Activated CD4-positive, alpha-beta T cell treated with anti-CD3 and anti-CD28 coated beads, Interleukin-2, amount 50 U/mL, for 4 hours (primary cell): ENCODE data around the gene AKAP8L.
A peak's percentile ranks its signal among the peaks of the same experiment; 100 is the strongest.

Source experiments
- DNase-seq, 2 experiments: peaks; one replicate each; pipeline ENCODE4 v3.0.0-alpha.2; 2020

The AKAP8L gene

DNA sequence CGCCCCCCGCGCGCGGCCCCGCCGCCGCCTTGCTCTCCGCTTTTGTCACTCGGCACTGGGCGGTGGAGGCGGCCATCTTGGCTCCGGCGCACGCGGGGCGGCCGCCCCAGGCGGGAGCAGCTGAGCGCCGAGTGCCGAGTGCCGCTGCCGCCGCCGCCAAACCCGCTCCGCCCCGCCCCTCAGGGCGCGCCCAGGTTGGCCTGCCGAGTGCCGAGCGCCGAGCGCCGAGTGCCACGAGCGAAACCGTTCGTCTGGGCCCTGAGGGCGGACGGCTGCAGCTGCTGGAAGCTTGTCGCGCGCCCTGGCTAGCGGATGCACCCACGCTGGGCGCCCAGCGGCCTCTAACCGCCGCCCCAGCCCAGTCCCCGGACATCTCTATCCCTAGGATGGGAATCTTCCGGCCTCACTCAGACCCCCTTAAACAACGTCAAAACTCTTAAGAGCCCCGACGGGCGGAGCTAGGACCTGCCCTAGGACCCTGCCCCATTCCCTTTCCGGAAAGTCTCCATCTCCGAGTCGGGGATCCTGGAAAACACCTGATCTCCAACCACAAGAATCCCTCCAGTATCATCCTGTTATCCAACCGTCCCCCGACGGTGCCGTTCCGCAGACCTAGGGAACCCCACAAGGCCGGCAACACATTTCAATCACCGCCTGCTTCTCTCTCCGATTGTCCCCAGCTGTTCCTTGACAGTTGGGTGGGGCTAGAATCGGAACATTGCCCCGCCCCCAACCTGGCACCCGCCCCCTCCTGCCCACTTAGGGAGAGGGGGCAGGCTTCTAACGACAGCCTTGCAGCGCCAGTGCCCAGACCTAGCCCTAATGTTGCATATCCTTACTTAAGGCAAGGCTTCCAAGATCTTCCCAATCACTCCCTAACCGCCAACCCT lies 14.1 kb upstream of the AKAP8L start:
- DNase-seq, result peak; percentile 90 to 91

DNA sequence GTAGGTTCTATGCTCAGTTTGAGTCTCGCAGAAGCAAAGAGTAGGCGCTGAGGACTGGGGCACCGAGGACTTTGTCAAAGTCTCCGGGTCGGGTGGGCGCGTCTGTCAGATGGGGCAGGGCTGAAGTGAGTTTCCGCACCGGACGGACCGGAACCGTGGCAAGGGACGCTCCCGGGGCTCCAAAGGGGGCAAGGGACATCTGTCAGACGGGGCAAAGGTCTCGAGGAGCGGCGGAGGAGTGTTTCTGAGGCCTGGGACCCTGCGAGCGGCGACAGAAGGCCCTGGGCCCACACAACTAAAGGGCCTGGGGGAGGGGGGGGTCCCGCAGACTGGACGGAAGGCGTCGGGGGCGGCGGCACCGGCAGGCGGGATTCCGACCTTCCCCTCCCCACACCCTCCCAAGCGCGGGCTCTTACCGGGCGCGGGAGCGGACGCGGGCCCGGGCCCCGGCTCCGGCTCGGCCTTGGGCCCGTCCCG lies 13.3 kb upstream of the AKAP8L start:
- no peak for DNase-seq

DNA sequence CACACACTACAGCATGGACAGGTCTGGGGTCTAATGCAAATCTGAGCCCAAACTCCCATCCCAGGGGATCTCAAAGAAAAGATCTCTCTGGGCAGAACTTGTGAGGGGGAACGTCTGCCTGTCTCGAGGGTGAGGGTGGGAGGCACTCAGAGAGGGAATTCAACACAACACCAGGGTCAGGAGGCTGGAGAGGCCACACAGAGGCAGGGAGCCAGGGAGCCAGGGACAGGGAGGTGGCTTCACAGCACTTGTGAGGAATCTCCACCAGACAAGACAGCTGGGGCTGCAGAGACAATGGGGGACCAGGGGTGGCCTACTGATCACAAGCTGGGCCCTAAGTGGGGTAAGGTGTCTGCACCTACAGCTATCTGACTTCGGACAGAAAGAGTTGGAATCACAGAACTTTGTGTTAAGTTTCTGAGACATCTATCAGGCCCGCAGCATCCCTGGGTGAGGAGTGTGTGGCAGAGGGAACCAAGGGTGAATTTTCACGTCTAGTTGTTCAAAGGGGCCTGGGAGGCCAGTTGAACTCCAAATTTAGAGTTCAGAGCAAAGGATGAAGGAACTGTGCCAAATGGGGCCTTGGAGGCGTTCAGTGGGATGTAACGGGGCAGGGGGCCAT lies 12.7 kb upstream of the AKAP8L start:
- no peak for DNase-seq

DNA sequence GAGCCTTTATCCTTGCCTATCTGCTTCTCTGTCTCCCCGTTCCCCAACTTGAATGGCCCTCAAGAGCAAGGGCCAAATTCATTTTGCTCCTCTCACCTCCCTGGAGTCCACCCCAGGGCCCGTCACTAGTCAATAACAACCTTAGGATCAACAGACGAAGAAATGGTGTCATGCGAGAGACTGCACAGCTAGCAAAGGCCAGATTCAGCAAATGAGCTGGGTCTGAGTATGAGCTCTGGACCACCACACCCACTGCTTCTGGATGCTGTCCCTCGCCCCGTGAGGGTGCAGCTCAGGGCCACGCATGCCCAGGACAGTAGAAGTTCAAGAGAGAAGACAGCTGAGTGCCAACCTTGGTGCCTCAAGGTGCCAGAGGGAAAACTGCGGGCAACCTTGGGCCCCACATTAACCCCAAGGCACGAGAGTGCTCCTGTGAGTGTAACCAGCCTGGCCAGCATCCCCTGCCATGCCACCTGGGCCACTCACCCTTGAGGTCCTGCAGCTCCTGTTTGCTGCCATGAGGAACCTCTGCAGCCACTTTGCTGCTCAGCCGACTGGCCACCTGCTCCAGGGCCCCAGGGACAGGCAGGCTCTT lies 11.8 kb upstream of the AKAP8L start:
- no peak for DNase-seq

DNA sequence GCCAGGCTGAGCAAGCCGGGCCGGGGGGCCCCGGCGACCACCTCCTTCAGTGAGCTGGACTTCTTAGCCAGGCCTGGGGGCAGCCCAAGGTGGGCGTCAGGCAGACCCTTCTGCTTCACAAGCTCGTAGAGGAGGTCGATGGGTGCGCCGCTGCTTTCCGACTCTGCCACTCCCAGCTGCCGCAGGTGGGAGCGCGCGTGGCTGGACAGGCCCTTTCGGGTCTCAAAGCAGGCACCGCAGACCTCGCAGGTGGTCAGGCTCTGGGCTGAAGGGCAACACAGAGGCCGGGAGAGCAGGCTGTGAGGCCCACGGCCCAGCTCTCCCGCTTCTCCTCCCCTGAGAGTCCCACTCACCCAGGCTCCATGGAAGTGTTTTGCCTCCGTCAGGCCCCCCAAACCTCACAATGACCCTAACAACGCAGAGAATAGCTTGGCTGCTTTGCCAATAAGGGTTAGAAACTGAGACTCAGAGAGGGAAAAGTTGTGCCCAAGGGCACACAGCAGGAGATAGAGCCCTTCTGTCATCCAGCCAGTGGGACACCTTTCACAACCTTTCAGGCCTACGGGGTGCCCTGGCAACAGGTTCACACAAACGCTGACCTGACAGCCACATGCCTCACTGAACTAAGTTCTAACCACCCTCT lies 11.2 kb upstream of the AKAP8L start:
- no peak for DNase-seq

DNA sequence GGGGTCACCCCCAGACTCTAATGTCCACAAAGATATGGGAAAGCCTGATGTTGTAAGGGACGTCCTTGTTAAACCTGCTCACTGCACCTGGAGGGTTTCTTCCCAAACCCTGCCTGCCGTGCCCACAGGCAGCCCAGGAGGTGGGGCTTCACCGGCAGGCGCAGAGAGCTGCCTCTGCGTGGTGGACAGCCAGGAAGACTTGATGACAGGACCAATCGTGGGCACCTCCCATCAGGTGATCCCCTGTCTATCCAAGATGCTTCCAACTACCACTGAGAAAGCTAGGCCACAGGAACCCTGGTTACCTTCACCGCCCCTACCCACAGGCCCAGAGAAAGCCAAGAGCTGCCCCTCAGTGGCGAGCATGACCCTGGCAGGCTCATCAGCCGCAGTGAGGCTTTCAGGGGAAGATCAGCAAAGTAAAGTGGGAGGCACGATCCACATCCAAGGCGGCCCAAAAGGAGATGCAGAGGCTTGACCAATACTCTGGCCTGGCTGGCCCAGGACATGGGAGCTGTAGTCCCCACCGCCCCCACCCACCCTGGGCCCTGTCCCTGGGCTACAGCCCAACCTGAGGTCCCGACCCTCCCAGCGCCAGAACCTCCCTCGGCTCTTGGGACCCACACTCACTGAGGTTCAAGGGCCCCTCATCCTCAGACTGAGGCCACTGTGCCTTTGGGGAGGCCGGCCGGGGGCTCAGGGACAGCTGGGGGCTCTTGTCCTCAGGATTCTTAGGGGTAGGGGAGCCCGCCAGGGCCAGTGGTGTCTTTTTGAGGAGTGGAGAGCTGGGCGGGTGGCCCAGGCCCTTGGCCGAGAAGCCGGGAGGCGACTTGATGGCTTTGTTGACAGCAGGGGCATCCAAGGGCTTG lies 10.4 kb upstream of the AKAP8L start:
- DNase-seq, result no peak

DNA sequence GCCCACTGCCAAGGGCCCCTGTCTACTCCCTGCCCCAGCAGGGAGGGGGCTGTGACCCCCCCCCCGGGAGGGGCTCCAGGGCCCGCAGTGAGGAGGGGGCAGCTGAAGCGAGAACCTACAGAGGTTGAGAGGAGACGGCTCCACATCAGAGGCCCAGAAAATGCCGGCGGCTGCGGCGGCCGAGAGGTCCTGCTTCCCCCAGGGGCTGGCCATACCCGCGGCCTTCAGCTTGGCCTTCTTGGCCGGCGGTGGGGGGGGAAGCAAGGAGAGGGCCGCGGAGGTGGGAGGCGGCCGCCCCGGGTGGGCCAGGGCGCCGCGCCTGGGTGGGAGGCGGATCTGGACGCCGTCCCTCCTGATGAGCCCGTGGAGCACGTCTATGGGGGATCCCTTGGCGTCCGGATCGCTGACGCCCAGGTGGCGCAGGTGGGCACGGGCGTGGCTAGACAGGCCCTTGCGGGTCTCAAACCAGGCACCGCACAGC lies 9.2 kb upstream of the AKAP8L start:
- no peak for DNase-seq

DNA sequence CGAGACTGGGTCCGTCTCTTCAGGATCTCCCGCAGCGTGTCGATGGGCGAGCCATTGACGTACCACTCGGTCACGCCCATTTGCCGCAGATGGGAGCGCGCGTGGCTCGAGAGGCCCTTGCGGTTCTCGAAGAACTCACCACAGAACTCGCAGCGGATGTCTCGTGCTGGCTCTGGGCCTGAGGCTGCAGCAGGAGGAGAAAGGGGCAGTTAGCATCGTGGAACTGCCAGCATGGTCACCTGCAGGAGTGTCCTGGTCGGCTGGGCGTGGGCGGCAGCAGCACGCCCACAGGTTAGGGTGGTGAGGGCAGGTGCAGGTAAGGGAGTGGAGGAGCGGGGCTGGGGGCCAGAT lies 8.5 kb upstream of the AKAP8L start:
- DNase-seq, result no peak

DNA sequence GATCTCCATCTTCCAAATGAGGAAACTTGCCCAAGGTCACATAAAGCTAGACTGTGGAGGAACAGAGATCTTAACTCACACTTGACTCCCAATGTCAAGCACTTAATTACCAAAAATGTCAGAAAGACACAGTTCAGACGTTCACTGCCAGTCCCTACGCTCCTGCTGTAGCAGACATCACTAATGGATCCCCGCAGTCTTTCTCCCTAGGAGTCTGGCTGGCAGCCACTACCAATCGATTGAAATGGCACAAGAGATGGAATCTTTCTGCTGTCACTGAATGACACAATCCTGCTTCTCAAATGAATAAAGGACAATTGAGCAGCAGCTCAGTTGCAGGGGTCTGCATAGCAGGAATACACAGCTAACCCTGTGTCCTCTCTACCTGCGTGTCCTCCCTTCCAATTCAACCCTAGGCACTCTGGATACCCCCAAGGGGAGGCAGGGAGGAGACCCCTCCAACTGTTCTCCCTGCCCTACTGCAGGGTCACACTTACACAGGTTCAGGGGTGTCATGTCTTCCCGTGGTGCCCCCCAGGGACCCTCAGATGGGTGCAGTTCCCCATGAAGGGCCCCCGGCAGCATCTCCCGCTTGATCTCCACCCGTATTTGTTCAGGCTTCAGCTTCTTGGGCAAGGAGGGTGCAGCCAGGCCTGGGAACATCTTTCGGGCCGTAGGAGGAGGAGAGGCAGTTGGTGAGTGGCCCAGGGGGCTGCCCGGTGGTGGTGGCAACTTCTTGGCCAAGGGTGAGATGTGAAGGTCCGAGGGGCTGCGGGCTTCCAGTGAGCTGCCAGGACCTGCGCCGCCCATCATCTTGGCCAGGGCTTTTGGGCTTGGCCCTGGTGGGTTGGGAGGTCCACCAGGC lies 7.9 kb upstream of the AKAP8L start:
- no peak for DNase-seq

DNA sequence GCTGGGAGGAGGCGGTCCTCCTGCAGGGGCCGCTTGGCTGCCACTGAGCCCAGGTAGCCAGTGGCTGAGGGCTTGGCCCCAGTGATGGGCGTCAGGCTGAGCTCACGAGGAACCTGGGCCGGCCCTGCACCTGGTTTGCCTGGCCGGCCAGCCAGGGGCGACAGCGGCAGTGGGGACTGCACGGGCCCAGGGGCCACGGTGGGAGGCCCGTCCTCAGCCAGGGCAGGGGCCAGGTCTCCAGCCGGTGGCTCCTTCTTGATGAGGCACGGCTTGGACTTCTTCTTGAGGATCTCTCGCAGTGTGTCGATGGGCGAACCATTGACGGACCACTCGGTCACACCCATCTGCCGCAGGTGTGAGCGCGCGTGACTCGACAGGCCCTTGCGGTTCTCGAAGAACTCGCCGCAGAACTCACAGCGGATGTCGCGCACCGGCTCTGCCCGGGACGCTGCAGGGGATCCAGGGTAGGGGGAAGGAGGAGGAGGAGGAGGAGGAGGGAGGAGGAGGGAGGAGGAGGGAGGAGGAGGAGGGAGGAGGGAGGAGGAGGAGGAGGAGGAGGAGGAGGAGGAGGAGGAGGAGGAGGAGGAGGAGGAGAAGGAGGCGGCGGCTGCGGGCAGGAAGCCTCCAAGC lies 6.6 kb upstream of the AKAP8L start:
- DNase-seq, result no peak

DNA sequence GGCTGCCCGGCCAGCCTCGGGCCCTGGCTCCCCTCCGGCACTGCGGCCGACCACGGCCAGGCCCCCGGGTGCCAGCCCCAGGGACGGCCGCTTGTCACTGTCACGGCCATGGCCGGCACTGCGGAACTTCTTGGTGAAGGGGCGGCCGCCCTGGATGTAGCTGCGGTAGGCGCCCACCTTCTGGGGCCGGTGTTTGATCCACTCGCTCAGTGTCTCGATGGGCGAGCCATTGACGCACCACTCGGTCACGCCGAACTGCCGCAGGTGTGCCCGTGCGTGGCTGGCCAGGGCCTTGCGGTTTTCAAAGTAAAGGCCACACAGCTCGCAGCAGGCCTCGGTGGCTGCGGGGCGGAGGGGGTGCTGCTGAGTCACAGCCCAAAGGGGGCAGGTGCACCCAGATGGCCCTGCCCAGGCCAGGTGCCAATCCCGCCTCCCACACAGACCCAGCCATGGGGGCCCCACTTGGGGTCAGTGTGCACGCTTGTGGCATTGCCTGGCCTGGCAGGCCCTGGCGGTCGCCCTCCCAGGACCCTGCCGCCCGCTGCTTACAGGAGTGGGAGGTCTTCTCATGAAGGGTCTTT lies 6.0 kb upstream of the AKAP8L start:
- DNase-seq, result no peak

DNA sequence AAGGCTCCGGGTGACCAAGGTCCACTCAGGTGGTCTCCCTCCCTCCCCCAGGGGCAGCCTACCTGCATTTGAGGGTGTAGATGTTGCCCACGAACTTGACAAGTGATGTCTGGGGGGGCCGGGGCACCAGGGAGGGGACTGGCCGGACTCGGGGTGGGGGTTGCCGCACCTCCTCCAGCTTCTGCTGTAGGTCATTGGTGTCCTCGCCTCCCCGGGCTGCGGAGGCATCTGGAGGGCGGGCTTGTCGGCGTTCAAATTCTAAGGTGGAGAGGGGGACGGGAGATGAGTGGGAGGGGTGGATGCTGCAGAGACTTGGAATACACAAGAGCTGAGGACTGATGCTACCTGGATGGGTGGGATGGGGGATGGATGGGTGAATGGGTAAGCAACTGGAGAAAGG lies 5.3 kb upstream of the AKAP8L start:
- DNase-seq, result no peak

DNA sequence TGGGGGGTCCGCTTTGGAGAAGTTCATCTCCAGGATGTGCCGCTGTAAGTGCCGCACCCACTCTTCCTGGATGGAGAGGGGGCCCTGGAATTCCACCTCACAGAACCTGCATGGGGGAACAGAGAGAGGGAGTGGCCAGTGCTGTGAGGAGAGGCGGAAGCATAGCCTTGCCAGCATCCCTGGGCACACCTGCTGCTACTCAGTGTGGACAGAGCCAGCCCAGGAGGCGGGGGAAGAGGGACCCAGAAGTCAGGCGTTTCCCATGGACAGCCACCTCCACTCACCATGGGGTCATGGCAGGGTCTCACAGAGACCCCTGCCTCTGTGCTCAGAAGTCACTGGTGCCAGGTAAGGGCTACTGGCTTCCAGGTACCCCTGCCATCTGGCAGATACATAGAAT lies 4.3 kb upstream of the AKAP8L start:
- DNase-seq, result no peak

DNA sequence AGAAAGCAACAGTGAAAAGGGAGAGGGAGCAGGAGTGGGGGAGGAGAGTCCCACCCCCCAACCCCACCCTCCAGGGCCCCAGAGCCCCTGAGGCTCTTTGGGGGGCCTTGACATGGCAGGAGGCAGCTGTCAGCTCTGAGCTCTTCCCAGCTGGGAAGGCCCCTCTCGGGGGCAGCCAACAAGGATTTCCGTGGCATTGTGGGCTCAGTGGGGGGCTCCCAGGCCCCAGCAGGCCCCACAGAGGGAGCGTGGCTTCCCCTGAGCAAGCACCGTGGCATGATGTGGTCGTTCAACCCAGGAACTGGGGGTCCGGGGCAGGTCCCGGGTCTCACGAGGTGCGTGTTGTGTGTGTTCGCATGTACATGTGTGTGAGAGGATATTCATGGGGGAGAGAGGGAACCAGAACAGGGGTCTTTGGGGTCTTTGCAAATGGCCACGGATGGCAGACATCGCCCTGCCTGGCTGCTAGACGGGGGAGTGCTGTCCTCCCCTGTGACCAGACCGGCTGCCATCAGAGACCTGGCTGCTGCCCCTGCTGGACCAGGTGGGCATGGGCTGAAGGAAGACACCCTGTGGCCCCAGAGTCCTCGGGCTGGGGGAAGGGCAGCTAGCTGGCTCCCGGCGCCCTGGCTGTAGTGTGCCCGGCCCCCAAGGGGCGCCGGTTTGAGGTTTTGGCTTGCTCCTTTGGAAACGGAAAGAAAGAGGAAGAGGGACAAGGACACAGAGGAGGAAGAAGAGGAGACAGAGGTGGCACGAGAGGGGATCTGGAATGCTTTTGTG lies 3.7 kb upstream of the AKAP8L start:
- DNase-seq, result no peak

DNA sequence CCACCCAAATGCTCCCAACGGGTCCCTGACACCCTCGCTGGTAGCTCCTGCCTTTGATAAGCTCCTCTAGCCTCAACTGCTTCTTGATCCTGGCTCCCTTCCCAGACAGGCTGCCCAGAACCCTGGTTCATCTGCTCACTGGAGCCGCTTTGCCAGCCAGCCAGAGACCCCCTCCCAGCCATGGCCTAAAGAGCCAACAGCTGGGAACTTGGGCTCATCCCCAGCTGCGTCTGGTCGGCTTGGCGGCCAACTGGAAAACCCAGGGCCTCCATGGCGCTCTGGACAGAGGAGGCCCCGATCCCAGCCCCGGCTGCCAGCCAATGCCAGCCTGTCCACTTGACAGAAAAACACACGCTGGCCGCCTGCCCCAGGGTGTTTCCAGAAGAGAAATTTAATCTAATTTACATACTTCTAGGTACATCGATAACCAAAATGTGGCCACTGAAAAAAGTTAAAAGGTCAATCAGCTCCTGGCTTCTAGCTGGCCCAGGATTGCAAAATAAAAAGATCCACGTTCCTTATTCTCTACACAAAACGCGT lies 3.0 kb upstream of the AKAP8L start:
- no peak for DNase-seq

DNA sequence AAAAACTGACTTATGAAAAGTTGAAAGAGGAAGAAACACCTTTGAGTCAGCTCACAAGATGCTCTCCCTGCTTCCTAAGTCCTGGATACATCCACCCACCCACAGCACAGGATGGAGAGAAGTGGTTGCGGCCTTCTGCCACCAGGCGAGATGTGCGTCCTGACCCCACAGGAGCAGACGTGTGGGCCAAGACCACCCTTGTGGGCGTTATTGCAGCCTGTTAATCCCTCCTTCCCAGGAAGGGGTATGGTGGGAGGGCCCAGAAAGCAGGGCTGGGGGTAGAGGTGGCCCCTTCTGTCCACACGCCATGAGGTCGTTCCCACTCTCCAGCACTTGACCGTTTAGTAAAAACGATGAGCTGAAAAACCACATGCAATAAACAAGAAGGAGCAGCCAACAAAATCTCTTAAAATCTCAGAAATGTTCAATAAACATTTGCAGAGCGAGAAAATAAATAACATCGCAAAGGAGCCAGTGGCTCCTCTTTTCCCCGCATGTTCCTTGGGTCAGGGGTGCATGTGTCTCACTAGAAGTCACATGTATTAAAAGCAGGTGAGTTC lies 2.4 kb upstream of the AKAP8L start:
- DNase-seq, result no peak

DNA sequence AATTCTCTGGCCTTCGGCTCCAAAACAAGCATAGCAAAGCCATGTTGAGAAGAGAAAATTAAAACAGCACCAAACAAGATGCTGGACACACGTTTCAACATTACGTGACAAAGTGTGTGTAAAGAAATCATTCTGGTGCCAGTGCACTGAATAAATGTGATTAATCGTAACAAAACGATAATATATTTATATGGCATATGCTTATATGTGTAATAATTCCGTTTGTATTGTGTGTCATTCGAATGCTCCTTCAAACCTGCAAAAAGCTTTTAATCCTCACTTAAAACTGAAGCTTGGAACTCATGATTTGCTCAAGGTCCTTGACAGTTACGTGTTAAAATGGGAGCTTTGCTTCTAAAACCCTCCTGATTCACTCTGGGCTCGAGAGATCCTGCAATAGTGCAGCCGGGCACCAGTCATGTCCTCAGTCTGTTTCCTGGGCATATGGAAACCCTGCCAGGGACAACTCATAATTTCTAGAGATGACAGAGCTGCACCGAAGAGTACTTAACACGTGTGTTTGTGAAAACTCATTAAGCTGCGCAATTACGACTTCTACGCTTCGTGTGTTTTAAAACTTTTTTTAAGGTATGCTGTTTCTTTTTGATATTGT lies 731 bp upstream of the AKAP8L start:
- DNase-seq, result no peak

DNA sequence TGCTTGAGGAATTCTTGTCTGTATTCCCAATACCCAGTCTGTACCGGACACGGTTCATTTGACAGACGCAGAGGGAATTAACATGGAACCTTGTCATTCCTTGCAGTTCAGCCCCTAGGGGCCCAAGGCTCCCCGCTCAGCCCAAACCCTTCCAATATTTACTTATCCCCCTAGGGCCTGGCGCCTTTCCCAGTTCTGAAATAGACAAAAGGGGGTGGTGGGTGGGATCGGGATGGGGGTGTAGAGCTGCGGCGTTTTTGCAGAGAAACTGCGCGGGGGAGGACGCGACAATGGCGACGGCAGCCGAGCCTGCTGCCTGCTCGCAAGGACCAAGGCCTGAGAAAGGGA lies 583 bp downstream of the AKAP8L start:
- DNase-seq, result no peak

DNA sequence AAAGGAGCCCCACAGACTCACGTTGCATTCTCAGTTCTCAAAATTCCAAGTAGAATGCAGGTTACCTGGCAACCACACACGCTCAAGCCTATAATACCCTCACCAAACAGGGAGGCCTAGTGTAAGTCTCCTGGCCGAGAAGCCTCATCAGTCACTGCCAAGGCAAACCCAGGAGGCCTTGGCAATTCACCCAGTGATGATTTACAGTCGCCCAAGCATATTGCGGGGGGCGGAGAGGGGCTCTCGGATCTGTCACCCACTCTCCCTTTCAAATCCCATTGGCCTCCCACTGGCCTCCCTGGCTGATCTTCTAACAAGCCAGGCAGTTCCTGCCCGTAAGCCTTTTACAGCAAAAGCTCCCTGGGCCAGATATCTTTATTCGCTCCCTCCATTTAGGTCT lies 1.1 kb downstream of the AKAP8L start:
- no peak for DNase-seq
